ENCODE results near the gene IDI2.

- TF ChIP-seq, protein P1, sequence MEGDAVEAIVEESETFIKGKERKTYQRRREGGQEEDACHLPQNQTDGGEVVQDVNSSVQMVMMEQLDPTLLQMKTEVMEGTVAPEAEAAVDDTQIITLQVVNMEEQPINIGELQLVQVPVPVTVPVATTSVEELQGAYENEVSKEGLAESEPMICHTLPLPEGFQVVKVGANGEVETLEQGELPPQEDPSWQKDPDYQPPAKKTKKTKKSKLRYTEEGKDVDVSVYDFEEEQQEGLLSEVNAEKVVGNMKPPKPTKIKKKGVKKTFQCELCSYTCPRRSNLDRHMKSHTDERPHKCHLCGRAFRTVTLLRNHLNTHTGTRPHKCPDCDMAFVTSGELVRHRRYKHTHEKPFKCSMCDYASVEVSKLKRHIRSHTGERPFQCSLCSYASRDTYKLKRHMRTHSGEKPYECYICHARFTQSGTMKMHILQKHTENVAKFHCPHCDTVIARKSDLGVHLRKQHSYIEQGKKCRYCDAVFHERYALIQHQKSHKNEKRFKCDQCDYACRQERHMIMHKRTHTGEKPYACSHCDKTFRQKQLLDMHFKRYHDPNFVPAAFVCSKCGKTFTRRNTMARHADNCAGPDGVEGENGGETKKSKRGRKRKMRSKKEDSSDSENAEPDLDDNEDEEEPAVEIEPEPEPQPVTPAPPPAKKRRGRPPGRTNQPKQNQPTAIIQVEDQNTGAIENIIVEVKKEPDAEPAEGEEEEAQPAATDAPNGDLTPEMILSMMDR (IDR thresholded peaks at IDR 0.05), result no peak
- no peak for TF ChIP-seq POLR2A (IDR thresholded peaks at IDR 0.05)
Measured at GRCh38 chr10:972763-973162, 52.9 kb downstream of the IDI2 start.

Data from right lobe of liver (tissue), 4 donors.